Stimulated activated CD4-positive, alpha-beta T cell treated with anti-CD3 and anti-CD28 coated beads, Interleukin-2, amount 100 ng/mL, for 24 hours (primary cell): ENCODE results near the gene SFXN4.

Source experiments
- DNase-seq, 2 donors: peaks; one replicate each; pipeline ENCODE4 v3.0.0-alpha.2; 2020

The SFXN4 gene, protein sequence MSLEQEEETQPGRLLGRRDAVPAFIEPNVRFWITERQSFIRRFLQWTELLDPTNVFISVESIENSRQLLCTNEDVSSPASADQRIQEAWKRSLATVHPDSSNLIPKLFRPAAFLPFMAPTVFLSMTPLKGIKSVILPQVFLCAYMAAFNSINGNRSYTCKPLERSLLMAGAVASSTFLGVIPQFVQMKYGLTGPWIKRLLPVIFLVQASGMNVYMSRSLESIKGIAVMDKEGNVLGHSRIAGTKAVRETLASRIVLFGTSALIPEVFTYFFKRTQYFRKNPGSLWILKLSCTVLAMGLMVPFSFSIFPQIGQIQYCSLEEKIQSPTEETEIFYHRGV

DNA sequence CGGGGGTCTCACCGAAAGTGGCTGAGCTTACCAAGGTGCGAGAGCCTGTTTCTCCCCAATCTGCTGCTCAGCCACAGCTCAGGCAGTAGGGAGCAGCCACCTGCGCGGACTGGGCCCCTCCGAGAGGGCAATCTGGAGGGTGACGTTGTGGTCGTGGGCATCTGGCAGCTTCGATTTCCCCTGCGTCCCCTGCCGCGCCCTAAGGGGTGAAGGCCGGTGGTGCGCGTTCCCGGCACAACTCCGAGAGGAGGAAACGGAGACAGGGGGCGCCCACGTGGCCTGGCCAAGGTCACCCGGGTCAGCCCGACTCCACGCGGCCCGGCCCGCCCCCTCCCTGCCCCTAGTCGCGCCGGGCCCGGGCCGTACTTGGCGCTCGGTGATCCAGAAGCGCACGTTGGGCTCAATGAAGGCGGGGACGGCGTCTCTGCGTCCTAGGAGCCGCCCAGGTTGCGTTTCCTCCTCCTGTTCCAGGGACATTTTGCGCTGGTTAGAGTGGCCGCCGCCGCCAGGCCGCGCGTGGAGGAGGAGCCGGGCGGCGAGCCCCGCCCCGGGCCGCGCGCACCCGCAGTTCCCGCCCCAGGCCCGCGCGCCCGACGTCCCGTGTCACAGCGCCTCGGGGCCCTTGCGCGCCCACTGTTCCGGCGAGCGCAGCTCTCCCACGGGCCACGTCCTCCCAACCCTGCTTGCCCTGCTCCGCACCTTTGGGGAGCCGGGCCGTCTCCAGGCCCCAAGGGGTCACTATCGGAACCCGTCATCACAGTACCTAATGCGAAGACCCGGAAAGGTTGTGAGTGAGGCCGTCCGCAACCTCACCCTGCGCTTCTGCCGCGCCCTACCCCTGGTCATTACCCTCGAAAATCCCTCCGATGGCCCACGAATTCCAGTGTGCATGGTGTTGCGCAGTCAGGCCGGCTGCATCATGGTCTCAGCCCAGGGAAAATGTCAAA is at the start of gene SFXN4:
Gene SFXN4, minus strand, starts transcription at position 544 of the 947 bp plus-strand sequence. Its CDS starts 67 bp downstream, at position 477.
- peak; percentile 81 to 84 for DNase-seq

DNA sequence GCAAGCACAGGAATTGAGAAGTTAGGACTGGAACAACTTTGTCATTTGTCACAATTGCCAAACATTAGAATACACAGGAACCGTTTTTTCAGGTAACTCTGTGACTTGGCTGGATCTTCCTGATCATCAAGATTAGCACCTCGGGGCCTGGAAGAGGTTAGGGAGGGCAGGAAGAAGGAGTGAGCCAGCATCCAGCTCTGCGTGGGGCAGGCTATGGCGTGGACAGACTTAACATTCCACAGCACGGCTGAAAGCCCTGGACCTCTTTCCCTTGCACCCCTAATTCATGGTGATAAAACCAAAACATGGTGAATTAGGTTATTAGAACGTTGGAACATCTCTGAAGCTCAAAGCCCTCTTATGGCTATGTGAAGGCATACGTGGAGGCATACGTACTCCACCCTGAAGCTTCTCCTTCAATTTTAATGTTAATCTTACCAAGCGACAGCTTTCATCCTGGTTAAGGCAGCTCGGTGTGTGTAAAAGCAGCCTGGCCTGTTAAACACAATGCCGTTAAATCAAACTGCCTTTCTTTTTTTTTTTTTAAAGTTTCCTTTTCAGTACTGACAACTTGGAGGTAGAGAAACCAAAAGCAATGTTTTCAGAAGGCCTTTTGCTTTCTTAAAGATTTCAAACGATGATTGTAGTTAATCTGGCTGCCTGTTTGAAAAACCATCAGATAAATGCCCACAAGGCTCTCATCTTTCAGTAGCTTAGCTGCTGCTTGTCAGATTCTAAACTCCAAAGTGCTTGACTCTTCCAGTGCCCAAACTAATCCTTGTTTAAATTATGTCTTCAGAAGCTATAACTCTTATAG is 46.3 kb upstream of the SFXN4 start:
- no peak for DNase-seq

DNA sequence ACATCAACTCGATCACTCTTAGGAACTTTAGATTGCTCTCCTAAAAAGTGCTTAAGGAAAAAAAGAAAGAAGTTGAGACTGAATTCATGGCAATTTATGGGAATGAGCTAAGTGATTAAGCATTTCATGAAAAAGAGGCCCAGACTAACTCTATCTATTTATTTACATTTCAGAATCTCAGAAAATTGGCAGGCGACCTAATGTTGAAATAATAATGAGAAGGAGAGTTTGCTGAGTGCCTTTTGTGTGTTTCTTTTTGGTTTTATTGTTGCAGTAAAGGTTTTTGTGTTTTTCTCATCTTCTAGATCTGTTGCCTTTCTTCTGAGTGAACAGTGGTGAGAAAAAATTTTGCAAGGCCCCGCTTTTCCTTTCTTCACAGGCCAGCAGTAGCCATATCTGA is 45.7 kb upstream of the SFXN4 start:
- no peak for DNase-seq

DNA sequence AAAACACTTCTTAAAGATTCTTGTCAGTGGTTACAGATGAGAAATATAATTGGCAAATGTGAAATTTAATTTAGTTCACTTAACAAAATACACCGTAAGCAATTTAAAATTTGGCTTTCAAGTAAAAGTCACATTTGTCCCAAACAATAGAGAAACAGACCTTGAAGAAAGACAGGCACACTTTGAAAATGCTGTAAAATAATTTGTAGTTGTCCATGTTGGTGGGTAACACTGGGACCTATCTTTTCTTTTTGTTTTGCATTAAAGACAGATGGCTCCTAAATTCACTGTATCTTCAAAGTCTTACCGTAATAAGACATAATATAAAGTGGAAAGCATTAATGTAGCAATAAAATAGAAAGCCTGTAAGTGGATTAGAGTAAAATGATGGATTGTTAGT is 45.1 kb upstream of the SFXN4 start:
- DNase-seq = no peak

DNA sequence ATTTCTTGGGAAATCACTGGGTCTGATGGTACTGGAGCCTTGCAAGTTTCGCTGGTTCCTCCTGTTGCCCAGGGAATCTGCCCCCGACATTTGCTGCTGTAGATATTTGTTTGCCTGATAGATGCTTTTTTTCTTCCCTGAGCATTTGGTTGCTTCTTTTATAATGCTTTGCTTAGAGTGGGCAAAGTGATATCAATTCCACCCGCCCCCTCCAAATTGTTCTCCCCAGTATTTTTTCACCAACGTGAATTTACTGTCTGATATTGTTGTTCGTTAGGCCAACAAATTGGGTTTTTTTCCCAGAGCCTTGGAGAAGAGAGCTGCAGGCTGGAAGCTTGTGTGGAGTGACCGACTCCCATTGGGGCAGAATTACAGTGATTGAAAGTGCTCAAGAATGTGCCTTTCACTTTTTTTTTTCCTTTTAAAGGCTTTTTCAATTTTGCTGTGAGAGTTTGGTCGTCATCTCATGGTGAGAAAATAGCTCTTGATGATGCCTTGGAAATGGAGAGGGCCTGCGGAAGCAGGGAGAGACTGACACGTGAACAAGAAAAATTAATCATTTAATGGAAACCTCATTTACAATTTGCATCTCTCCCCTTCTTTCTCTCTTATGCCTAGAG is 44.3 kb upstream of the SFXN4 start:
- no peak for DNase-seq

DNA sequence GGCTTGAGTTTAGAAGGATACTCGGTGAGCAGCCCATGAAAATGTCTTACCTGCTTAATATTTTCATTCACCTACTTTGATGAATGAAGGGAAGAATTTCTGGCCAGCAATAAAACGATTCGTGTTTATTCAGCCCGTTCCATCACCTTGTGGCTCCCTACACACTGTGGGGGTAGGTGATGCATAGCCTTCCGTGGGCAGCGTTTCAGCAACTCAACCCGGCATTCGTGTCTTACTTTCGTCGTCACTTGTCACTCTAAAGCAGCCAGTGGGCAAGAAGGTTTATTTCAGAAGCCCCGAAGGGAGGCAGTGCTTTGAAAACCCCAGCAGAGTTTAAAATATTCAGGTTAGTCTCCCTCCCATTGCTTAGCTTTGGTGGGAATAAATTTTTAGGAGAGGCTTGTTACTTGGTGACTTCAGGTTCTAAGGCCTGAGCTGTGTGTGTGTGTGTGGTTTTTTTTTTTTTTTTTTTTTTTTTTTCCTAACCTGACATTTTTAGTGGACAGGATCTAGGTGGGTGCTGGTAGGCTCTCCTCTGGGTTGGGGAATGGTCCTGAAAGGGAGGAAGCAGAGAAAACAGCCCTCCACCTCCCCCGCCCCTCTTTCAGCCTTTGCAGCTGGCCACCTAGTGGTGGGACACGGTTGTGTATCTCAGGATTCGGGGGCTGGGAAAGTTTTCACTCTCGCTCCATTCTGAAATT is 43.7 kb upstream of the SFXN4 start:
- peak; percentile 69 to 72 for DNase-seq

DNA sequence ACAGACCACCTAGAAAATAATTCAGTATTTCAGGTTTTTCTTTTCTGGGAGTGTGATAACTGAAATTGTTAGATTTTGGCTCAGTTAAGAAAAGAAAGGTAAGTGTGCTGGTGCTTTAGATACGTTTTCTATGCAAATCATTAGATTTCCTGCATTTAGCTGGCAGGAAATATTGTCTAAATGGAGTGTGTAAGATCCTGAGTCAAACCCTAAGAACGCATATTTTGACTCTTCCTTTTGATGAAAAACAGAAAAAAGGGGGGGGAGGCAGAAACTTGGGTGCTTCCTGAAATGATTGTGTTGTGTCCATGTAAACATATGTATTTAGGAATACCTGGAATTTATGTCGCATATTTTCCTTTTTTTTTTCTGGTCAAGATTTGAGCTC is 43.0 kb upstream of the SFXN4 start:
- no peak for DNase-seq

DNA sequence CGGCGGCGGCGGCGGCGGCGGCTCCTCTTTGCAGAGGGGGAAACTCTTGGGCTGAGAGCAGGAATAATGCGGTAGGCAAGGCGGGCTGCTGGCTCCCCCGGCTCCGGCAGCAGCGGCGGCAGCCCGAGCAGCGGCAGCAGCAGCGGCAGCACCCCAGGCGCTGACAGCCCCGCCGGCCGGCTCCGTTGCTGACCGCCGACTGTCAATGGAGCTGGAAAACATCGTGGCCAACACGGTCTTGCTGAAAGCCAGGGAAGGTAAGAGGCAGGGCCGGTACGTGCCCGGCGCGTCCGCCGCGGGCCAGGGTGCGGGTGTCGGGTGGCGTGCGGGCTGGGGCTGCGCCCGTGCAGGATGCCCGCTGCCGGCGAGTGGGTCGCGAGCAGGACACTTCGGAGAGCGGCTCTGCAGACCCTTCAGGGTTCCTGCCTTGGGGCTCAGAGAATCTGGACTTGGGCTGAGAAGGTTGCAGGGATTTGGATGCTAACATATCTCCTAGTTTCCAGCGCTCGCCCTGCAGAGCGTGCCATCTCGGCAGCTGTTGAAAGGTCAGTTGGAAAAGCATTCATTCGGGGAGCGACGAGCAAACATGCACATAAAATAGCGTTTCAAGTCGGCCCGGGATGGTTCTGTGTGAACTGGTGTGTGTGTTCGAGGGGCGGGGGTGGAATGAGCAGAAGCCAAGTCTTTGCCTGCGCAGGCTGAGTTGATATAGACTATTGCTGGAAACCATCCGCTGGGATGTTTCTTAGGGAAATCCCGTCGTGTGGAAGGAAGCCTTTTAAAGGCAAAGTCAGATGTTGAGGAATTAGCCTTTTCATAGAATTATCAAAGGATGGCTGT is 42.4 kb upstream of the SFXN4 start:
- peak; percentile 44 to 48 for DNase-seq

DNA sequence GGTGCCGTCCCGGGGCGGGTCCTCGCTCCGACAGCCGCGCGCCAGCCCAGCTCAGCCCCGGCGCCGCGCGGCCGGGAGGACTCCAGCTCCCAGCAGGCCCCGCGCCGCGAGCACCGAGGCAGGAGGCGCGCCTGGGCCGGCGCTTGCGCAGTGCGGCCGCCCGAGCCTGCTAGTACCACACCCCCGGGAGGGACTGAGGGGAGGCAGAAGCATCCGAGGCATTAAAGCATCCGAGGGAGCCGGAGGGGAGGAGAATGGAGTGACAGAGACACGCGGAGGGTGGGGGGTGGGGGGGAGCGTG is 41.8 kb upstream of the SFXN4 start, which contains the start of gene GRK5:
Gene GRK5, plus strand, starts transcription at position 206 of the 301 bp plus-strand sequence. CDS start 347 bp downstream, outside the sequence.
- DNase-seq = peak; percentile 92 to 93

DNA sequence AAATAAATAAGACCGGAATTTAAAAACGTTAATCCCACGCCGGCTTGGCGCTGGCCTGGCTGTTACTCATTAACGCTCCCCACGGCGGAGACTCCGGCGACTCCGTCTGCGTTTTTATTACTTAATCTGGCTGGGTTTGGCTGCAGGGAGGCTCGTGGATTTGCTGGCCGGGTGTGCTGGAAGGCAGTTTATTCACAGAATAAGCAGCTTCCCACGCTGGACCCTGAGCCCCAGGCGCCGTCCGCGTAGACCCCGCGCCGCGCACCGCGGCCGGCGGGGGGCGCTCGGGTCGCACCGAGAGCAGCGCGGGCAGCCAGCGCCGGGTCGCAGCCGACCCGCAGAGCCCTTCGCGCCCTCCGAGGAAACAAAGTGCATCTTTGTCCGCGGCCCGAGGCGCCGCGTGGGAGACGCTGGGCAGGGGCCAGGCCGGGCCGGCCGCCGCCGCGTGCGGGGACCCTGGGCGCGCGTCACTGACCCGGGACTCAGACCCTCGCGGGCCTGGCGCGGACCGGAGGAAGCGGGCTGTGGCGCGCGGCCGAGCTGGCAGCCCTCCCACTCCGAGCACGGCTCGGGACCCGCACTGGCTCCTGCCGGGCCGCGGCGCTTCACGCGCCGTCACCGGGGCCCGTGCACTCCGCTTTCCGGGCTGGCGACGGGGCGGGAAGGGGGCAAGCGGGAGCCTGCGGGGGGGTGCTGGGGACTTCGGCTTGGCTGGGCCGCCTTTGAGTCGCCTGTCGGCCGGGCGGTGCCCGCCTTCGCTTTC is 41.3 kb upstream of the SFXN4 start:
- DNase-seq = peak; percentile 76 to 78

DNA sequence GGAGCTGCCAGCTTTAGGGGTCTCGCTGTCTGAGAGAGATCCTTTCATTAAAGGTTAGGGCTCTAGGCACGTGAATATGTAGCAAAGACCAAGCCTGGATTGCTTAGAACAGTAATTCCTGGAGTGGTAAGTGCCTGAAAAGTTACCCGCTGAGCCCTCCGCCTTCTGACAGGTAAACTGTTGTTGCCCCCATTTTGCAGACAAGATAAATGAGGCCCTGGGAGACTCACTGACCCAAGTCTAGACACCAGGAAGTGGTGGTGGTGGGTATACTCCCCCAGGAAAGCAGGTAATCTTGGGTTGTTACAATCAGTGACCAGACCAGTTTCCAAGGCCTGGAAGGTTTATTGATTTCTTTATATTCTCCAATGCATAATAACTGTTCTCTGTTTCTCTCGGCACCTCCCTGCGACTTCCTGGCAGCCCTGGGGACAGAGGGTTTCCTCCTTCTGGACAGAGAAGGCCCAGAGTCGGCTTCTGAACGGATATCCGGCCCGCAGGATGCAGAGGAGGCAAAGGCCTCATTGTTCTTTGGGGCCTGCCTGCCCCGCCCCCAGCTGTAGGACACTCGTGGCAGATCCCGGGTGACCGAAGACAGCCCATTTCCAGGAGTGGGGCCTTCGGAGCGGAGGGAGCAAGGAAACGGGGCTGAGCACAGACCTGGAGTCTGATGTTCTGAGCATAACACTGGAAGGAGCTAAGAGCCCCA is 40.5 kb upstream of the SFXN4 start:
- DNase-seq = peak; percentile 59 to 64

DNA sequence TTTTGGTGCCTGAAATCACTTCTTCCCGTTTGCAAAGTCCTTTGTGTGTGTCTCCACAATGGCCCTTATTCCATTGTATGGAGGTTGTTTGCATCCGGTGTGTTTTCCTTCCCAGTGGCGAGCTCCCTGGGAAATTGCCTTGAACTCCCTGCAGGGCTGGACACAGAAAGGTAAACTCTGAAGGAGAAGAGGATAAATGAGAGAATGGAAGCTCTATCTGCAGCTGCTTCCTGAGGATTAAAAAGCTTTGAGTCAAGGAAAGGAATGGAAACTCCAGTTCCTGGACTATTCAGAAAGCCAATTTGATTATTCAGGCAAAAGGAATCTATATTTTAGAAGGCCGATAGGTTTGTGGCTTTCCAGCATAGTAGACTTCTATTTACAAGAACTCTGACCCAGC is 37.5 kb upstream of the SFXN4 start:
- DNase-seq = no peak

DNA sequence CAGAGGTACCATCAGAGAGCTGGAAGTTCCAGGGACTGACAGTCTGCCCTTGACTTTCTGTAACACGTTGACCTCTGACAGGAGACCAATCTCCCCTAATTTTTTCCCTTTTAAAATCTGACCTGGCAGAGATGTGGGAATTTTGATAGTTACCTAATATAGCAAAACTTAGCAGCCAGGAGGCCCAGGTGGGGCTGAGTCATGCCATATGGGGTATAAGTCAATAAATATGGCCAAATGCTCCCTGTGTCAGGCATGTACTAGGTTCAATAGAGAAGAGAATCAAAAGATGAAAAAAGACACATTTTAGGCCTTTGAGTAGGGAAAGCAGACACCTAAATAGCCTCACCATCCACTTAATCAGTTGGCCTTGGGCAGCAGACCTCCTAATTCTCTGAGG is 35.7 kb upstream of the SFXN4 start:
- DNase-seq = no peak

DNA sequence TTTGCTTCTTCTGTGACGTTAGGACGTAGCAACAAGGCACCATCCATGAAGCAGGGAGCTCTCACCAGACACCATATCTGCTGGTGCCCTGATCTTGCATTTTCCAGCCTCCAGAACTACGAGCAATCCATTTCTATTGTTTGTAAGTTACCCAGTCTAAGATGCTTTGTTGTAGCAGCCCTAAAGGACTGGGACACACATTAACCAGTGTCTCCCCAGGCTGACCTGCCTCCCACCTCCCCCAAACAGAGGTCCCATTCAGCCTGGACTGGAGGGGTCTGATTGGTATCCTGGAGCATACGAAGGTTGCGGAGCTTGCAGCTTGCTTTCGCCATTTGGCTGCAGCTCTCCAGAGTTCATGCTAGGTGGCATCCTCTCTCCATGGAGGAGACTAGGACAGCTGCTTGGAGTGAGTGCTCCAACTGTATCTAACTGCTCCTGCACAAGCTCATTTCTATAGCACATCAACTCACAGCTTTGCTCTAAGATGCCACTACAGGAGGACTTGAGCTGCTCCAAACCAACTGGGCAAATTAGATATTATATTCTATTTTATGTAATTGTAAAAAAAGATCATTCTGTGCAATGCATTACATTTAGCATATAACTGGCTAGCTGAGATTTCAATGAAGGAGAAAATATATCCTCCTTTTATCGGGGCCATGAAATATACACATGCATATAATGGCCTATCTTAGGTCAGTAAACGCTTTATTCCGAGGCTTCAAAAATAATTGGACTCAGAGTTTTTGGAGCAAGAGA is 33.9 kb upstream of the SFXN4 start:
- DNase-seq = peak in 1 of 2 donors; percentile 27

DNA sequence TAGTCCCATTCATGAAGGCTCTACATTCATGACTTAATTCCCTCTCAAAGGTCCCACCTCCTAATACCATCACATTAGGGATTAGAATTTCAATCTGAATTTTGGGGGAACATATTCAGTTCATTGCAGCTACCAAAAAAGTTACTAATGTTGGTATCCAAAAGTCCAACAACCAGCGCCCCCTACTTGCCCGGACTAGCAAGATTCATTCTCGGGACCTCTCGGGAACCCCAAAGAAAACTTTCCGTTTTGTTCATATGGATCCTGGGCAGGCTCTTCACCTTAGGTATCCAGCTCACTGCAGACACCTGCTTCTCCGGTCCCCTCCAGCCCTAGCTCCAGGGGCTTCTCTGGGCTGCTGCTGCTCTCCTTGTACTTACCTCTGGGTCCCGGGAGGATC is 32.9 kb upstream of the SFXN4 start:
- DNase-seq = peak in 1 of 2 donors; percentile 49

DNA sequence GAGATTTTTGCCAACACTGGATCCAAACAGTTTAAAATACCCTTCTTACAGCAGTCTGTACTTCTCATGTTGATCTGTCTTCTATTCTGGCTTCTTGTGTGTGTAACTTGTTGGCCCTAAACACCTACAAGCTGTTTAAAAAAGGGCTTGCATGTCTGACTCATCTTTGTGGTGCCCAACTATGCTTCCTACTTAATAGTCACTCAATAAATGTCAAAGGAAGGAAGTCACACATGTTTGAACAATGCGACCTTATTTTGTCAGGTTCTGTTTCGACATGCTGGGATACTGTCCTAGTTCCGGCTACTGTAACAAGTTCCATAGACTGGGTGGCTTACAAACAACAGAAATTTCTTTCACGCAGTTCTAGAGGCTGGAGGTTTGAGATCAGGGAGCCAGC is 32.4 kb upstream of the SFXN4 start:
- no peak for DNase-seq

DNA sequence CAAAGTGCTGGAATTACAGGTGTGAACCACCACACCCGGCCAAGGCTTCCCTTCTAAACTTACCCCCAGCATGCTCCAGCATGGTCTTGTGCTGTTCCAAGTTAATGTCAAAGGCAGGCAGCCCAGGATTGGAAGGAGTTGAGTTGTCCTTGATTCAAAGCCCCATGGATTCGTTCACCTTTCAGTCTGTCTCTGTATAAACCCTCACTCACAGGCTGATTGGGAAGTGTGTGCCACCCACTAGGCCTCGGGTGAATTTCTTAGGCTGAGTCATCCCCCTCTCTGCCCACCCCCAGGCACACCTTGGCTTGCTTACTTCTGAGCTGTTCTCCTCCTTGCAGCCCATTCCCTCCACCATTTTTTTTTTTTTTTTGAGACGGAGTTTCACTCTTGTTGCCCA is 26.4 kb upstream of the SFXN4 start:
- DNase-seq = no peak

DNA sequence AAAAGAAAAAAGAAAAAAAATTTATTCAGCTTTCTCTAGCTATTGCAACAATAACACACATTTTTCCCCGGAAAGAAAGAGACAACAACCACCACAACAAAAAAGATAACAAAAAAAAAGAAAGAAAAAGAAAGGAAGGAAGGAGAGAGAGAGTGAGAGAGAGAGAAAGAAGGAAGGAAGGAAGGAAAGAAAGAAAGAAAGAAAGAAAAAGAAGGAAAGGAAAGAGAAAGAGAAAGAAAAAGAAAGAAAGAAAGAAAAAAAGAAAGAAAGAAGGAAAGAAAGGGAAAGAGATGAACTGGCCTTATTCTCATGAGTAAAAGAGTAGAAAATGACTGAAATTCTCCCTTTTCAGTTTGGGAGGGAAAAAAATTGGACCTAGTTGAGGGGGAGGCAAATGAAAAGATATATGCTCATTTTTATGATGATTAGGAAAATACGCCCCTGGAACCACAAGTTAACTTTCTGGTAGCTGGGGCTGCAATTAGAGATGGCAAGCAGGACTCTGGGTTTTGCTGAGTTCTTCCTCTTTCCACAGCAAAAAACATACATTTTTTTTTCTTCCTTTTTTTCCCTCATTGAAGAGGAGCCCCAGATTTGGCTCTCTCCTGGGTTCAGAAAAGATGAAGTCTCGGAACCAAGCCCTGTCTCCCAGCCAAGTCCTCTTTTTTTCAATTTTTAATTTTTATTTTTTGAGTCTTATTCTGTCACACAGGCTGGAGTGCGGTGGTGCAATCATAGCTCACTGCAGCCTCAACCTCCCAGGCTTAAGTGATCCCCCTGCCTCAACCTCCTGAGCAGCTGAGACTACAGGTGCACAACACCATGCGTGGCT is 25.7 kb upstream of the SFXN4 start:
- no peak for DNase-seq
